D341Med (cell line): Measurements from ENCODE around the gene TBX1.

Experiments
- DNase-seq: peaks from one replicate; pipeline ENCODE4 v3.0.0; 2012; ENCODE audit warnings: low spot score

Gene TBX1

GRCh38 chr22:19815093-19815822, 54.7 kb downstream of the TBX1 start:
- DNase-seq = no peak

GRCh38 chr22:19815823-19816290, 55.3 kb downstream of the TBX1 start:
- no peak for DNase-seq

GRCh38 chr22:19816372-19817119, 56.0 kb downstream of the TBX1 start:
- no peak for DNase-seq
